H1 (cell line): ENCODE data around the gene GABRR3. TPM values are rescaled to one million over a fixed set of nuclear protein-coding genes. Genes with fewer than 3 reads are reported as not detected.

Source experiments
- CTCF ChIA-PET: fragments of 300-600 bp; sonication (Branson Sonifier 250); formaldehyde crosslinking; loops from one replicate; lab custom pipeline; 2021; ENCODE audit not compliant: partially characterized antibody; lab: Charles Lee
- POLR2A ChIA-PET: fragments of 300-600 bp; sonication (Branson Sonifier 250); formaldehyde crosslinking; loops from one replicate; lab custom pipeline; 2021; ENCODE audit warnings: inconsistent platforms; ENCODE audit not compliant: partially characterized antibody; lab: Charles Lee
- DNase-seq, 2 experiments: peaks; one replicate each; pipeline versions ENCODE4 v3.0.0 to v3.0.0-alpha.2; 2010 to 2022; ENCODE audit warnings: low spot score in 2 of 2, low read depth in 1 of 2, mixed read lengths in 1 of 2
- FAIRE-seq: peaks from 2 replicates; lab custom pipeline; 2011; peaks lifted over from hg19 to GRCh38; lab: Jason Lieb, UNC
- H2AFZ ChIP-seq: 2 replicates; pipeline ENCODE4 v1.8.1; 2012; ENCODE audit warnings: low read length, inconsistent platforms
- H2AK5ac ChIP-seq: 2 replicates; pipeline ENCODE4 v1.6.1; 2013; ENCODE audit warnings: low read depth, low read length
- H2BK120ac ChIP-seq: replicated peaks from 2 replicates; pipeline ENCODE3; 2013; ENCODE audit warnings: low read depth, low read length, inconsistent platforms
- H2BK12ac ChIP-seq: 2 replicates; pipeline ENCODE4 v1.6.1; 2013; ENCODE audit warnings: low read depth, low read length
- H2BK15ac ChIP-seq: 2 replicates; pipeline ENCODE4 v1.6.1; 2013; ENCODE audit warnings: low read length
- H2BK20ac ChIP-seq: 2 replicates; pipeline ENCODE4 v1.6.1; 2013; ENCODE audit warnings: low read length
- H2BK5ac ChIP-seq: 2 replicates; pipeline ENCODE4 v1.6.1; 2013; ENCODE audit warnings: low read depth, low read length
- H3K14ac ChIP-seq: 2 replicates; pipeline ENCODE4 v1.6.1; 2013; ENCODE audit warnings: inconsistent platforms; ENCODE audit not compliant: insufficient read length
- H3K18ac ChIP-seq: 2 replicates; pipeline ENCODE4 v1.6.1; 2013; ENCODE audit warnings: low read length; ENCODE audit errors: extremely low read depth
- H3K23ac ChIP-seq: 2 replicates; pipeline ENCODE4 v1.6.1; 2013; ENCODE audit warnings: inconsistent platforms; ENCODE audit not compliant: insufficient read length
- H3K23me2 ChIP-seq: 2 replicates; pipeline ENCODE4 v1.6.1; 2013; ENCODE audit warnings: low read depth, low read length
- H3K27ac ChIP-seq: 2 replicates; pipeline ENCODE4 v1.6.1; 2011; ENCODE audit warnings: low read depth, low read length, inconsistent platforms
- H3K27me3 ChIP-seq, 4 experiments: replicated peaks in 1 of 4; 1 replicate in 1 of 4; 2 replicates in 3 of 4; pipeline versions ENCODE4 v1.6.1 to v1.8.1; 2011 to 2013; ENCODE audit warnings: low read length in 3 of 4, mild to moderate bottlenecking in 3 of 4, inconsistent platforms in 2 of 4, mixed read lengths in 2 of 4, moderate library complexity in 1 of 4; ENCODE audit not compliant: control insufficient read depth in 3 of 4, insufficient read depth in 3 of 4; ENCODE audit errors: extremely low read depth in 1 of 4
- H3K36me3 ChIP-seq, 4 experiments: 2 replicates each; pipeline versions ENCODE4 v1.6.1 to v1.8.1; 2011 to 2013; ENCODE audit warnings: mild to moderate bottlenecking in 4 of 4, low read length in 3 of 4, moderate library complexity in 2 of 4, control low read depth in 1 of 4, inconsistent platforms in 1 of 4; ENCODE audit not compliant: insufficient read depth in 4 of 4, control insufficient read depth in 2 of 4
- H3K4ac ChIP-seq: replicated peaks from 2 replicates; pipeline ENCODE3; 2013; ENCODE audit warnings: low read length, low read depth, mixed read lengths, inconsistent platforms; ENCODE audit not compliant: insufficient read length
- H3K4me1 ChIP-seq, 4 experiments: replicated peaks in 1 of 4; 1 replicate in 1 of 4; 2 replicates in 3 of 4; pipeline versions ENCODE4 v1.6.1 to v1.8.1; 2011 to 2013; ENCODE audit warnings: low read length in 3 of 4, inconsistent platforms in 2 of 4, mixed read lengths in 1 of 4; ENCODE audit not compliant: insufficient read depth in 4 of 4, control insufficient read depth in 3 of 4
- H3K4me2 ChIP-seq, 2 experiments: 2 replicates each; pipeline versions ENCODE4 v1.6.1 to v1.8.1; 2011 to 2013; ENCODE audit warnings: low read depth in 2 of 2, low read length in 2 of 2, control low read depth in 1 of 2, inconsistent platforms in 1 of 2, mild to moderate bottlenecking in 1 of 2; ENCODE audit not compliant: insufficient read depth in 1 of 2
- H3K4me3 ChIP-seq, 4 experiments: fragments of 200-600, 300-600 bp in 1 of 4; sonication (generic), shearing (Covaris generic), sonication (Bioruptor Twin) in 1 of 4; 2 replicates each; pipeline versions ENCODE4 v1.5.1 to v1.8.1; 2011 to 2016; ENCODE audit warnings: low read length in 4 of 4, low read depth in 3 of 4, control low read depth in 2 of 4, inconsistent platforms in 2 of 4, mild to moderate bottlenecking in 2 of 4, mixed read lengths in 1 of 4, moderate library complexity in 1 of 4; ENCODE audit not compliant: insufficient read depth in 2 of 4; ENCODE audit errors: extremely low read depth in 1 of 4
- H3K56ac ChIP-seq: replicated peaks from 2 replicates; pipeline ENCODE3; 2013; ENCODE audit warnings: low read depth, mild to moderate bottlenecking, mixed read lengths, low read length, inconsistent platforms; ENCODE audit not compliant: insufficient read length
- H3K79me1 ChIP-seq: 2 replicates; pipeline ENCODE4 v1.6.1; 2013; ENCODE audit warnings: low read depth, low read length, control low read depth
- H3K79me2 ChIP-seq, 2 experiments: 2 replicates each; pipeline versions ENCODE4 v1.6.1 to v1.8.1; 2012 to 2013; ENCODE audit warnings: low read length in 2 of 2, mild to moderate bottlenecking in 2 of 2, inconsistent platforms in 1 of 2; ENCODE audit not compliant: insufficient read depth in 2 of 2, control insufficient read depth in 1 of 2
- H3K9ac ChIP-seq, 4 experiments: replicated peaks in 1 of 4; 1 replicate in 1 of 4; 2 replicates in 3 of 4; pipeline versions ENCODE4 v1.6.1 to v1.8.1; 2011 to 2013; ENCODE audit warnings: low read depth in 3 of 4, low read length in 3 of 4, control low read depth in 2 of 4, mild to moderate bottlenecking in 2 of 4, moderate library complexity in 2 of 4, inconsistent platforms in 1 of 4; ENCODE audit errors: extremely low read depth in 1 of 4
- H3K9me3 ChIP-seq, 2 experiments: 2 replicates each; pipeline versions ENCODE4 v1.6.1 to v1.8.1; 2012 to 2013; ENCODE audit warnings: mild to moderate bottlenecking in 2 of 2, moderate library complexity in 2 of 2, control low read depth in 1 of 2, inconsistent platforms in 1 of 2, low read depth in 1 of 2, low read length in 1 of 2, mixed read lengths in 1 of 2; ENCODE audit not compliant: insufficient read depth in 2 of 2
- H4K20me1 ChIP-seq, 2 experiments: replicated peaks in 1 of 2; 2 replicates each; pipeline versions ENCODE3 to v1.8.1; 2011 to 2013; ENCODE audit warnings: inconsistent platforms in 2 of 2, low read length in 2 of 2, mild to moderate bottlenecking in 1 of 2; ENCODE audit not compliant: insufficient read depth in 2 of 2, control insufficient read depth in 1 of 2
- H4K5ac ChIP-seq: 2 replicates; pipeline ENCODE4 v1.6.1; 2013; ENCODE audit warnings: low read length, low read depth, mixed read lengths, inconsistent platforms; ENCODE audit not compliant: insufficient read length
- H4K8ac ChIP-seq: 2 replicates; pipeline ENCODE4 v1.8.0; 2013; ENCODE audit warnings: mild to moderate bottlenecking, moderate library complexity, low read length, inconsistent platforms; ENCODE audit not compliant: insufficient read depth; ENCODE audit errors: extremely low read depth
- H4K91ac ChIP-seq: replicated peaks from 2 replicates; pipeline ENCODE3; 2013; ENCODE audit warnings: low read length, mixed read lengths, inconsistent platforms; ENCODE audit not compliant: insufficient read length
- SIRT6 ChIP-seq: IDR thresholded peaks from one replicate; pipeline ENCODE4 v1.7.1; 2012; ENCODE audit warnings: low read length, inconsistent platforms
- SP2 ChIP-seq: IDR thresholded peaks from 2 replicates; pipeline ENCODE4 v1.6.1; 2012; ENCODE audit warnings: mild to moderate bottlenecking, low read length, inconsistent platforms
- TBP ChIP-seq: IDR thresholded peaks from 2 replicates; pipeline ENCODE4 v1.6.1; 2011; ENCODE audit warnings: low read depth, low read length, improper control_type of control experiment
- WGBS, 2 experiments: shearing (Covaris generic) in 1 of 2; methylation state at CpG; one replicate each; pipeline versions ENCODE4 v1.1.6 to v1.1.7; 2013 to 2015; ENCODE audit warnings: low lambda C conversion rate in 2 of 2, mixed read lengths in 2 of 2, inconsistent platforms in 1 of 2, low coverage in 1 of 2, missing lambda C conversion rate in 1 of 2; ENCODE audit not compliant: insufficient replicate concordance in 2 of 2, insufficient coverage in 1 of 2, insufficient read length in 1 of 2; ENCODE audit errors: extremely low coverage in 1 of 2, missing lambda C conversion rate in 1 of 2; 5-methylcytosine and 5-hydroxymethylcytosine counted together
- polyA plus RNA-seq, 7 experiments: library from polyadenylated mRNA; depleted of rRNA in 3 of 7; stranded (reverse) in 5 of 7; unstranded in 2 of 7; fragments of >200 nt in 5 of 7; fragments of 200-250 nt in 2 of 7; gene quantifications; 1 replicate in 5 of 7; 2 replicates in 1 of 7; 4 replicates in 1 of 7; pipeline versions ENCODE4 v1.2.1 to v1.2.3, GENCODE V29; 2011 to 2013; ENCODE audit warnings: missing spikeins in 2 of 7, mixed read lengths in 2 of 7
- total RNA-seq: library from RNA; stranded (reverse); fragmentation: NEBNext Ultra II Directional; extraction: Animal tissue kit (Norgen Biotek cat#: 25700); gene quantifications from 2 replicates; pipeline ENCODE4 v1.2.1, GENCODE V29; 2021

Gene GABRR3
- total and polyA plus RNA-seq, 2 of the 8 experiments (the other 6 are each of a cell fraction or from before 2014, with no cell fraction given), result not detected

GRCh38 chr3:98027085-98027446, 8.0 kb downstream of the GABRR3 start:
- DNase-seq (no peak), FAIRE-seq (no peak)
- Histone ChIP-seq H2BK15ac (no peak overlapping the region), H4K5ac (no peak overlapping the region), H2BK20ac (no peak overlapping the region), H3K36me3 (no peaks in the 10 kb centered on the region), H2BK12ac (no peak overlapping the region), H4K8ac (no peak overlapping the region), H4K20me1 (no peaks in the 10 kb centered on the region), H3K23me2 (no peaks in the 10 kb centered on the region), H2BK120ac (no peak overlapping the region), H3K14ac (no peak overlapping the region), H3K27ac (no peak overlapping the region), H3K56ac (no peak overlapping the region), H2AFZ (no peak overlapping the region), H3K23ac (no peak overlapping the region), H2AK5ac (no peak overlapping the region), H4K91ac (no peak overlapping the region), H3K4me1 (peaks cover 0 to 3% (median 0%) of the 10 kb centered on the region in 4 experiments; a peak in 1 of 7 replicates), H3K4ac (no peak overlapping the region), H3K27me3 (no peaks in the 10 kb centered on the region), H2BK5ac (no peak overlapping the region), H3K9me3 (no peaks in the 10 kb centered on the region), H3K18ac (no peak overlapping the region), H3K79me2 (no peaks in the 10 kb centered on the region), H3K9ac (no peak overlapping the region), H3K4me2 (no peak overlapping the region), H3K4me3 (no peak overlapping the region), H3K79me1 (no peaks in the 10 kb centered on the region)
- 95% methylated on average over 1 of the region's 1 CpG; no CpG with 5 or more reads in 1 of the 2 experiments for WGBS, 2 experiments
- CTCF ChIA-PET, result interaction anchor here (0.9 to 8.0 kb wide), 7 partner anchors 12 to 316 kb away, joined by 3 to 85 read pairs (median 4); partner anchors contain the start of gene CRYBG3
- POLR2A ChIA-PET, result no interaction called here
- TF ChIP-seq SP2, result no peak
- TF ChIP-seq SIRT6, result no peak
- TF ChIP-seq TBP, result no peak
